Breast epithelium (tissue), 3 donors: ENCODE measurements around the gene CLDN12.

Source experiments
- CTCF ChIP-seq, 3 donors: fragments of 450-650 bp; IDR thresholded peaks; one replicate each; pipeline ENCODE4 v1.5.1; 2016 to 2017; ENCODE audit warnings: antibody characterized with exemption in 3 of 3, mild to moderate bottlenecking in 3 of 3, moderate library complexity in 3 of 3
- POLR2A ChIP-seq: fragments of 450-650 bp; IDR thresholded peaks from one replicate; pipeline ENCODE4 v1.6.1; 2016; ENCODE audit warnings: antibody characterized with exemption, mild to moderate bottlenecking, moderate library complexity
- POLR2AphosphoS5 ChIP-seq, 3 donors: sonication (generic); formaldehyde crosslinking; IDR thresholded peaks; one replicate each; pipeline ENCODE4 v1.6.1; 2017; ENCODE audit warnings: antibody characterized with exemption in 3 of 3

GRCh38 chr7:90458104-90458503 is 54.8 kb downstream of the CLDN12 start:
- TF ChIP-seq CTCF (IDR thresholded peaks at IDR 0.05) (no peak), POLR2A (no peak), POLR2AphosphoS5 (IDR thresholded peaks at IDR 0.05) (no peak)
